Esophagus muscularis mucosa (tissue), 4 donors: ENCODE results near the gene GALNTL6. TPM values are rescaled to one million over a fixed set of nuclear protein-coding genes. Genes with fewer than 3 reads are reported as not detected.

Source experiments
- DNase-seq: peaks from one replicate; pipeline ENCODE4 v3.0.0-alpha.2; 2017; ENCODE audit errors: extremely low spot score
- H3K27ac ChIP-seq, 4 donors: fragments of 200-600 bp; sonication (generic); replicated peaks in 1 of 4; 1 replicate in 3 of 4; 2 replicates in 1 of 4; pipeline ENCODE4 v1.5.1; 2016 to 2019; ENCODE audit warnings: mild to moderate bottlenecking in 1 of 4
- H3K27me3 ChIP-seq, 4 donors: fragments of 200-600 bp; sonication (generic); one replicate each; pipeline versions ENCODE4 v1.5.1 to v1.6.0; 2016 to 2019
- H3K36me3 ChIP-seq, 4 donors: fragments of 200-600 bp; sonication (generic); one replicate each; pipeline ENCODE4 v1.5.1; 2016 to 2019
- H3K4me1 ChIP-seq, 4 donors: fragments of 200-600 bp; sonication (generic); one replicate each; pipeline ENCODE4 v1.5.1; 2016 to 2019
- H3K4me3 ChIP-seq, 4 donors: fragments of 200-600 bp; sonication (generic); 1 replicate in 2 of 4; 2 replicates in 2 of 4; pipeline ENCODE4 v1.5.1; 2016 to 2019; ENCODE audit warnings: mild to moderate bottlenecking in 4 of 4, moderate library complexity in 1 of 4
- H3K9me3 ChIP-seq, 4 donors: fragments of 200-600 bp; sonication (generic); 1 replicate in 3 of 4; 2 replicates in 1 of 4; pipeline ENCODE4 v1.5.1; 2016 to 2019
- CTCF ChIP-seq, 3 experiments: fragments of 200-600 bp in 2 of 3; fragments of 450-650 bp in 1 of 3; sonication (generic) in 2 of 3; IDR thresholded peaks; one replicate each; pipeline ENCODE4 v1.5.1; 2017 to 2019; ENCODE audit warnings: antibody characterized with exemption in 3 of 3, mild to moderate bottlenecking in 2 of 3, moderate library complexity in 1 of 3
- EP300 ChIP-seq: sonication (generic); formaldehyde crosslinking; IDR thresholded peaks from one replicate; pipeline ENCODE4 v1.6.1; 2017; ENCODE audit warnings: antibody characterized with exemption
- POLR2A ChIP-seq: fragments of 450-650 bp; IDR thresholded peaks from one replicate; pipeline ENCODE4 v1.6.1; 2017; ENCODE audit warnings: antibody characterized with exemption, moderate library complexity, mild to moderate bottlenecking, low read depth
- POLR2AphosphoS5 ChIP-seq, 2 donors: sonication (generic); formaldehyde crosslinking; IDR thresholded peaks; one replicate each; pipeline ENCODE4 v1.6.1; 2017; ENCODE audit warnings: antibody characterized with exemption in 2 of 2
- WGBS: methylation state at CpG from one replicate; pipeline ENCODE4 v1.1.5; 2018; 5-methylcytosine and 5-hydroxymethylcytosine counted together
- intact Hi-C: fragments of 100-400 bp; cut with DNase I; formaldehyde crosslinking; loops from one replicate; pipeline ENCODE4 v1.15.1; 2023
- total RNA-seq, 4 donors: library from RNA; depleted of rRNA; stranded (reverse); fragments of >200 nt; gene quantifications; one replicate each; pipeline versions ENCODE4 v1.1.0 to v1.2.1, GENCODE V29; 2016

Gene GALNTL6
- total RNA-seq, 4 donors from 2014 or later: 0.33 to 0.42 TPM; not detected in 2

GRCh38 chr4:172245516-172245915, 432.3 kb downstream of the GALNTL6 start:
- Histone ChIP-seq H3K27me3 (peaks cover 0 to 8% (median 0%) of the 10 kb centered on the region in 4 donors), H3K4me1 (peaks cover 0 to 8% (median 3%) of the 10 kb centered on the region in 4 donors), H3K27ac (no peak overlapping the region), H3K36me3 (no peaks in the 10 kb centered on the region), H3K4me3 (no peak overlapping the region), H3K9me3 (no peaks in the 10 kb centered on the region)
- intact Hi-C loops: no loop called here
- TF ChIP-seq POLR2AphosphoS5 (IDR thresholded peaks at IDR 0.05) (no peak), EP300 (no peak), CTCF (IDR thresholded peaks at IDR 0.05) (no peak), POLR2A (no peak)
- DNase-seq: no peak

DNA sequence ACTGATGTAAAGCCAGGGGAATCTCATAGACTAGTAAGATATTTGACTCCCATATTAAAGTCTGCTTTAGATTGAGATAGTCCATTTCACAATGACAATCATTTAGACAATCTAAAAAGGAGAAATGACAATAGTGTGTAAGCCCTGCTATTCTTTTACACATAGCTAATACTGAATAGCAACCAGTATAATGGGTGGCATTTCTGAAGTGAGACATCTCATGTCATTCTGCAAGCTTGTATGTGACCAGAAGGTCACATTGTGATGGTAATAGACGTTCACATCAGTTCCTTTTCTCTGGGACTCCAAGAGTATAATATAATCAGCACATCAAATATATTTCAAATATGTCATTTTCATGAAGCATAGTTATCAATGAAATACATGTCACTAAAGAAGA, 440.2 kb downstream of the GALNTL6 start:
- no peak overlapping the region for H3K27ac ChIP-seq
- intact Hi-C loops: no loop called here
- H3K36me3 ChIP-seq: no peaks in the 10 kb centered on the region
- 63% methylated on average over 1 of the region's 1 CpG for WGBS
- H3K4me3 ChIP-seq: no peak overlapping the region
- H3K9me3 ChIP-seq: no peaks in the 10 kb centered on the region
- DNase-seq: no peak
- H3K27me3 ChIP-seq: peaks cover 0 to 8% (median 0%) of the 10 kb centered on the region in 4 donors
- TF ChIP-seq POLR2AphosphoS5 (IDR thresholded peaks at IDR 0.05) (no peak), POLR2A (no peak), CTCF (IDR thresholded peaks at IDR 0.05) (no peak), EP300 (no peak)
- H3K4me1 ChIP-seq: no peaks in the 10 kb centered on the region

DNA sequence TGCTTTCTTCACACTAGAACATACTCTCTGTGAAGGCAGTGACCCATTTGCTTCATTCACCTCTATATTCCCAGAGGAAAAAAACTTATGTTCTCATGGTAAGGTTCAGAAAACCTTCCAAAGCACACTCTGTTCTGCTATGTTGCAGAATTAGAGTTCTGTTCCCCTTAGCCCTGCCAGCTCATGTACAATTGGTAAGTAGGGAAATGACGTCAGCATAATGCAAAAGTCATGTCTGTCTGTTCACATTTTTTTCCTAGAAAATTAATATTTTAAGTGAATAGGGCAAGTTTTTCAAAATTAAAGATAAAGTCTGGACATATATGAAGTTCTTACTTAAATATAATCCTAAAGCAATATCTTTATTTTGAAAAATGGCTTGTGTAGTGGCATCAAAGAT, 443.6 kb downstream of the GALNTL6 start:
- Histone ChIP-seq H3K27me3 (no peaks in the 10 kb centered on the region), H3K4me3 (no peak overlapping the region), H3K9me3 (no peaks in the 10 kb centered on the region), H3K27ac (no peak overlapping the region), H3K4me1 (no peaks in the 10 kb centered on the region), H3K36me3 (no peaks in the 10 kb centered on the region)
- DNase-seq: no peak
- WGBS: 89% methylated on average over 1 of the region's 1 CpG
- TF ChIP-seq CTCF (IDR thresholded peaks at IDR 0.05) (no peak), POLR2A (no peak), POLR2AphosphoS5 (IDR thresholded peaks at IDR 0.05) (no peak), EP300 (no peak)
- intact Hi-C loops: no loop called here

DNA sequence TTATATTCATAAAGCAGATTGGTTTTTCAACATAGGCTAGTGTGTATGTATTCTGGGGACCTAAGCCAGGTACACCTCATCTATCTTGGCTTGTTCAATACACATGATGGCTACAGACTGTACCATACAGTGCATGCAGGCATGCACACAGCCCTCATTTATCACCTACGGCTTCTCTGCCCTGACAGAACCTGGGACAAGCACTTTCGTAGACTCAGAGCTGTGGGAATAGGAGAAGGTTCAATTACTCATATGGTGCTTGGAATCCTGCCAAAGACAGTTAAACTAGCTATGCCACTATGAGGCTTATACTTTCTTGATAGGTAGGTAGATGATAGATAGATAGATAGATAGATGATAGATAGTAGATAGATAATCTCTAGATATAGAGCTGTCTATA, 457.2 kb downstream of the GALNTL6 start:
- Histone ChIP-seq H3K27ac (no peak overlapping the region), H3K27me3 (no peaks in the 10 kb centered on the region), H3K36me3 (no peaks in the 10 kb centered on the region), H3K4me3 (no peak overlapping the region), H3K4me1 (no peaks in the 10 kb centered on the region), H3K9me3 (no peaks in the 10 kb centered on the region)
- TF ChIP-seq CTCF (IDR thresholded peaks at IDR 0.05) (no peak), POLR2AphosphoS5 (IDR thresholded peaks at IDR 0.05) (no peak), POLR2A (no peak), EP300 (no peak)
- 37% methylated on average over 2 of the region's 2 CpGs for WGBS
- no peak for DNase-seq
- intact Hi-C loops: no loop called here

- Histone ChIP-seq H3K27ac (no peak overlapping the region), H3K27me3 (no peaks in the 10 kb centered on the region), H3K36me3 (no peaks in the 10 kb centered on the region), H3K4me3 (no peak overlapping the region), H3K4me1 (no peaks in the 10 kb centered on the region), H3K9me3 (no peaks in the 10 kb centered on the region)
- DNase-seq: no peak
- intact Hi-C loops: no loop called here
- TF ChIP-seq POLR2A (no peak), EP300 (no peak), POLR2AphosphoS5 (IDR thresholded peaks at IDR 0.05) (no peak), CTCF (IDR thresholded peaks at IDR 0.05) (no peak)
Observed at GRCh38 chr4:172287117-172287516, 473.9 kb downstream of the GALNTL6 start.
